ENCODE results near the gene MOBP.

MOBP gene

GRCh38 chr3:39476783-39477182 is 9.3 kb downstream of the MOBP start:
- H3K27ac ChIP-seq: no peak overlapping the region
- TF ChIP-seq, protein P1, sequence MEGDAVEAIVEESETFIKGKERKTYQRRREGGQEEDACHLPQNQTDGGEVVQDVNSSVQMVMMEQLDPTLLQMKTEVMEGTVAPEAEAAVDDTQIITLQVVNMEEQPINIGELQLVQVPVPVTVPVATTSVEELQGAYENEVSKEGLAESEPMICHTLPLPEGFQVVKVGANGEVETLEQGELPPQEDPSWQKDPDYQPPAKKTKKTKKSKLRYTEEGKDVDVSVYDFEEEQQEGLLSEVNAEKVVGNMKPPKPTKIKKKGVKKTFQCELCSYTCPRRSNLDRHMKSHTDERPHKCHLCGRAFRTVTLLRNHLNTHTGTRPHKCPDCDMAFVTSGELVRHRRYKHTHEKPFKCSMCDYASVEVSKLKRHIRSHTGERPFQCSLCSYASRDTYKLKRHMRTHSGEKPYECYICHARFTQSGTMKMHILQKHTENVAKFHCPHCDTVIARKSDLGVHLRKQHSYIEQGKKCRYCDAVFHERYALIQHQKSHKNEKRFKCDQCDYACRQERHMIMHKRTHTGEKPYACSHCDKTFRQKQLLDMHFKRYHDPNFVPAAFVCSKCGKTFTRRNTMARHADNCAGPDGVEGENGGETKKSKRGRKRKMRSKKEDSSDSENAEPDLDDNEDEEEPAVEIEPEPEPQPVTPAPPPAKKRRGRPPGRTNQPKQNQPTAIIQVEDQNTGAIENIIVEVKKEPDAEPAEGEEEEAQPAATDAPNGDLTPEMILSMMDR (IDR thresholded peaks at IDR 0.05): no peak
- no peak for TF ChIP-seq ZFX (IDR thresholded peaks at IDR 0.05; ENCODE audit: borderline replicate concordance)

- no peak for TF ChIP-seq ZFX (IDR thresholded peaks at IDR 0.05; ENCODE audit: borderline replicate concordance)
- TF ChIP-seq, protein P1 (IDR thresholded peaks at IDR 0.05): no peak
These were observed 10.7 kb downstream of the MOBP start for GRCh38 chr3:39478226-39478625.

GRCh38 chr3:39479701-39480414 is 12.4 kb downstream of the MOBP start:
- no peak for TF ChIP-seq ZFX (IDR thresholded peaks at IDR 0.05; ENCODE audit: borderline replicate concordance)
- TF ChIP-seq, protein P1 (IDR thresholded peaks at IDR 0.05): no peak
- H3K27ac ChIP-seq: no peak overlapping the region

More at GRCh38 chr3:39478226-39478625, 10.7 kb downstream of the MOBP start:
- no peak overlapping the region for H3K27ac ChIP-seq

DNA sequence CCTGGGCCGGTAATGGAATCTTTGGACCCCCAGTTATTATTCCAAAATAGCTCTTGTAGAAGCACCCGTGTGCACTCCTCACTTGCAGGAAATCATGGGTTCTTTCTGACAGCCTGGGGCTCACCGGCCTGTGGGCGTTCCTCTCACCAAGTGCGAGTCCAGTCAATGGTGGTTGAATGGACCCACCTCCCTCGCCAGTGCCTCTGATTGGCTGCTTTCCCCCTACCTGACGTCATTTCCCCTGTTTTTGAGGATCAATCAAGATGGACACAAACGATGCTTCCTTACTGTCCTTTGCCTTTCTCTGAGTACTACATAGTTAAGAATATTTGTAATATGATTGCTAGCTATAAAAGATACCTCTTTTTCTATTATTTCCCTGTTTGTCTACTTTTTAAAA is 18.1 kb downstream of the MOBP start:
- no peak for TF ChIP-seq ZFX (IDR thresholded peaks at IDR 0.05; ENCODE audit: borderline replicate concordance)
- TF ChIP-seq, protein P1 (IDR thresholded peaks at IDR 0.05): no peak
- H3K27ac ChIP-seq: no peak overlapping the region

- no peak for TF ChIP-seq ZFX (IDR thresholded peaks at IDR 0.05; ENCODE audit: borderline replicate concordance)
- TF ChIP-seq, protein P1 (IDR thresholded peaks at IDR 0.05): no peak
- no peak overlapping the region for H3K27ac ChIP-seq
These were observed 23.5 kb downstream of the MOBP start for GRCh38 chr3:39491014-39491413.

DNA sequence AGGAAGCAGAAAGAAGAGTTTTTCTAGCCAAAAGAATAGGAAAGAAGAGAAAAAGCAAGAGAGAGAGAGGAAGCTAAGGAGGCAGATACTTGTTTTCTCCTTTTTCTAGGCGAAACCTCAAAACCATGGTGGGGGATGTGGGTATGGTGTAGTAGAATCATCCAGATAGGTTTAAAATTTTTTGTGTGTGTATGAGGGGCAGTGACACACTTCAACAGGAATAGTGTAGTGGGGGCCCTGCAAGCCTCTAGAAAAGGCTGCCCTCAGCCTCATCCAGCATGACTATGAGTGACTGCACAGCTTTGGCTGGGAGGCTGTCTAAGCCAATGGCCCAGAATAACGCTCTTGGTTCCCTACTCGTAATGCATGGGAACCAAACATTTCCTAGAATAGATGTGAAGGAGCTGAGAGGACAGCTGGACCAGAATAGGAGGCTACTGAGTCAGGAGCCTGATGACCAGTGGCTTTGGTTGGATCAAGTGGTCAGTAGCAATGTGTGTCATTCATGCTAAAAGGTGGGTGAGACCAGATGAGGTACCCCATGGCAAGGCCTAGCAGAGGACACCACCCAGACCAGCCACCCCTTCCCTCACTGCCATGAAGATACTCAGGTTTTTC is 24.4 kb downstream of the MOBP start:
- TF ChIP-seq ZFX (IDR thresholded peaks at IDR 0.05; ENCODE audit: borderline replicate concordance): no peak
- TF ChIP-seq, protein P1 (IDR thresholded peaks at IDR 0.05): no peak
- H3K27ac ChIP-seq: no peak overlapping the region

DNA sequence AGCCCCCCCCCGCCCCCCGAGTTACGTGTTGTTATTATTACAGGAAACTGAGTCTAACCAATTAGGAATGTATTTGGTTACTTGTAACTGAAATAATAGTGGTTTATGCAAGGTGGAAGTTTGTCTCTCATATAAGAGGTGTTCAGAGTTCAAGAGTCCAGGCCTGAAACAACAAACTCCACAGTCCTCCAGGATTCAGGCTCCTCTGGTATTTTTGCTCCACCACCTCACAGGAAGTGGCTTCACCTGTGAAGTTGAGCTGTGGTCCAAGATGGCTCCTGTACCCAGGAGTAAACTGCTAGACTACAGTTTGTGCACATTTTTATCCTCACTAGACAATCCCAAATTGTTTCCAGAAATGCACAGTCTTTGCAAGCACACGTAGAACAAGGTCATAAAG is 27.3 kb downstream of the MOBP start:
- TF ChIP-seq ZFX (IDR thresholded peaks at IDR 0.05; ENCODE audit: borderline replicate concordance): no peak
- TF ChIP-seq, protein P1 (IDR thresholded peaks at IDR 0.05): no peak
- H3K27ac ChIP-seq: no peak overlapping the region

All from 22Rv1 (cell line).